Measurements from ENCODE around the gene JAG1.

JAG1 gene

GRCh38 chr20:10610251-10610650, 63.5 kb downstream of the JAG1 start:
- H4K20me1 ChIP-seq (ENCODE audit: low read depth, low read length), result no peaks in the 10 kb centered on the region
- no peak for TF ChIP-seq EZH2phosphoT487 (conservative IDR thresholded peaks at IDR 0.05; ENCODE audit: low read length)
- no peak for TF ChIP-seq CTCF (IDR thresholded peaks at IDR 0.05; ENCODE audit: insufficient read depth, low read length, poor library complexity, severe bottlenecking)
- no peak overlapping the region for H3K27ac ChIP-seq (ENCODE audit: low read depth, low read length)
- H3F3A ChIP-seq (ENCODE audit: insufficient read depth), result no peaks in the 10 kb centered on the region
- H3K9me2 ChIP-seq (replicated peaks; ENCODE audit: insufficient read depth, low read length), result no peaks in the 10 kb centered on the region
- no peaks in the 10 kb centered on the region for H3K79me2 ChIP-seq (ENCODE audit: insufficient read depth, low read length)
- no peak overlapping the region for H2AFZ ChIP-seq (ENCODE audit: low read depth, low read length, severe bottlenecking)
- H3K9me3 ChIP-seq (ENCODE audit: insufficient read depth, low read length), result no peaks in the 10 kb centered on the region
- H3K9ac ChIP-seq (ENCODE audit: low read length), result no peak overlapping the region
- H3K4me2 ChIP-seq (ENCODE audit: low read depth, low read length, poor library complexity, severe bottlenecking), result no peak overlapping the region
- H3K36me3 ChIP-seq (ENCODE audit: low read length), result no peaks in the 10 kb centered on the region
- H3K27me3 ChIP-seq (ENCODE audit: low read length), result no peaks in the 10 kb centered on the region
- H3K4me3 ChIP-seq (ENCODE audit: insufficient read depth, low read length, poor library complexity, severe bottlenecking), result no peak overlapping the region

GRCh38 chr20:10609770-10610169, 64.0 kb downstream of the JAG1 start:
- H3F3A ChIP-seq (ENCODE audit: insufficient read depth), result no peaks in the 10 kb centered on the region
- no peaks in the 10 kb centered on the region for H3K36me3 ChIP-seq (ENCODE audit: low read length)
- H3K4me3 ChIP-seq (ENCODE audit: insufficient read depth, low read length, poor library complexity, severe bottlenecking), result no peak overlapping the region
- H3K9me3 ChIP-seq (ENCODE audit: insufficient read depth, low read length), result no peaks in the 10 kb centered on the region
- H2AFZ ChIP-seq (ENCODE audit: low read depth, low read length, severe bottlenecking), result no peak overlapping the region
- no peaks in the 10 kb centered on the region for H4K20me1 ChIP-seq (ENCODE audit: low read depth, low read length)
- H3K79me2 ChIP-seq (ENCODE audit: insufficient read depth, low read length), result no peaks in the 10 kb centered on the region
- H3K9ac ChIP-seq (ENCODE audit: low read length), result no peak overlapping the region
- TF ChIP-seq CTCF (IDR thresholded peaks at IDR 0.05; ENCODE audit: insufficient read depth, low read length, poor library complexity, severe bottlenecking), result no peak
- TF ChIP-seq EZH2phosphoT487 (conservative IDR thresholded peaks at IDR 0.05; ENCODE audit: low read length), result no peak
- no peaks in the 10 kb centered on the region for H3K27me3 ChIP-seq (ENCODE audit: low read length)
- H3K27ac ChIP-seq (ENCODE audit: low read depth, low read length), result no peak overlapping the region
- H3K9me2 ChIP-seq (replicated peaks; ENCODE audit: insufficient read depth, low read length), result no peaks in the 10 kb centered on the region
- H3K4me2 ChIP-seq (ENCODE audit: low read depth, low read length, poor library complexity, severe bottlenecking), result no peak overlapping the region

GRCh38 chr20:10609276-10609675, 64.5 kb downstream of the JAG1 start:
- Histone ChIP-seq H3K27me3 (ENCODE audit: low read length) (no peaks in the 10 kb centered on the region), H3K27ac (ENCODE audit: low read depth, low read length) (no peak overlapping the region), H3K9ac (ENCODE audit: low read length) (no peak overlapping the region), H3K4me3 (ENCODE audit: insufficient read depth, low read length, poor library complexity, severe bottlenecking) (no peak overlapping the region), H3K9me3 (ENCODE audit: insufficient read depth, low read length) (no peaks in the 10 kb centered on the region), H3K9me2 (replicated peaks; ENCODE audit: insufficient read depth, low read length) (no peaks in the 10 kb centered on the region), H3K36me3 (ENCODE audit: low read length) (no peaks in the 10 kb centered on the region), H3K4me2 (ENCODE audit: low read depth, low read length, poor library complexity, severe bottlenecking) (no peak overlapping the region), H3F3A (ENCODE audit: insufficient read depth) (no peaks in the 10 kb centered on the region), H3K79me2 (ENCODE audit: insufficient read depth, low read length) (no peaks in the 10 kb centered on the region), H2AFZ (ENCODE audit: low read depth, low read length, severe bottlenecking) (no peak overlapping the region), H4K20me1 (ENCODE audit: low read depth, low read length) (no peaks in the 10 kb centered on the region)
- no peak for TF ChIP-seq CTCF (IDR thresholded peaks at IDR 0.05; ENCODE audit: insufficient read depth, low read length, poor library complexity, severe bottlenecking)
- no peak for TF ChIP-seq EZH2phosphoT487 (conservative IDR thresholded peaks at IDR 0.05; ENCODE audit: low read length)

Measured in SU-DHL-6 (cell line).